SW 1271 (cell line): Measurements from ENCODE around the gene SEZ6.

Experiments used
- DNase-seq, 2 experiments: peaks; one replicate each; lab custom pipeline; 2025; lab: John Stamatoyannopoulos, UW

SEZ6 gene

DNA sequence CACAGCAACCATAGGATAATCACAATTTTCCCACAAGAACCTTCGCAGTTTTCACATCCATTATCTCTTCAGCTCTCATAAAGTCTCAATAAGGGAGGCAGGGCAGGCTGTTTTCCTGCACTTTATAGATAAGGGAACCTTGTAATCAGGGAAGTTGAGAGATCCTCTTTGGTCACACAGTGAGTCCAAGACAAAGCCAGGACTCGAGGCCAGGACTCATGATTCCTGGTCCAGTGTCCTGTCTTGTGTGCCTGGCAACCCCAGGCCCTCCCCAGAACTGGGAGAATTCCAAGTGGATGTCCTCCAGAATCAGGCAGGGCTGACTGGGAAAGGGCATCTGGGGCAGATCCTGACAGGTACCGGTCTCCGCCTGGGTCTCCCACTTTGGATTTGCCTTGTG lies 31.4 kb downstream of the SEZ6 start:
- no peak for DNase-seq

- DNase-seq: no peak
Measured at GRCh38 chr17:28973425-28973824, 32.4 kb downstream of the SEZ6 start.

- no peak for DNase-seq
Measured at GRCh38 chr17:28972437-28972836, 33.4 kb downstream of the SEZ6 start.

- DNase-seq: no peak
Measured at GRCh38 chr17:28970879-28971278, 35.0 kb downstream of the SEZ6 start.

GRCh38 chr17:28969706-28970393 lies 36.0 kb downstream of the SEZ6 start:
- DNase-seq: no peak

GRCh38 chr17:28968914-28969295 lies 36.9 kb downstream of the SEZ6 start:
- DNase-seq: no peak

- no peak for DNase-seq
Measured at GRCh38 chr17:28968231-28968913, 37.5 kb downstream of the SEZ6 start.

DNA sequence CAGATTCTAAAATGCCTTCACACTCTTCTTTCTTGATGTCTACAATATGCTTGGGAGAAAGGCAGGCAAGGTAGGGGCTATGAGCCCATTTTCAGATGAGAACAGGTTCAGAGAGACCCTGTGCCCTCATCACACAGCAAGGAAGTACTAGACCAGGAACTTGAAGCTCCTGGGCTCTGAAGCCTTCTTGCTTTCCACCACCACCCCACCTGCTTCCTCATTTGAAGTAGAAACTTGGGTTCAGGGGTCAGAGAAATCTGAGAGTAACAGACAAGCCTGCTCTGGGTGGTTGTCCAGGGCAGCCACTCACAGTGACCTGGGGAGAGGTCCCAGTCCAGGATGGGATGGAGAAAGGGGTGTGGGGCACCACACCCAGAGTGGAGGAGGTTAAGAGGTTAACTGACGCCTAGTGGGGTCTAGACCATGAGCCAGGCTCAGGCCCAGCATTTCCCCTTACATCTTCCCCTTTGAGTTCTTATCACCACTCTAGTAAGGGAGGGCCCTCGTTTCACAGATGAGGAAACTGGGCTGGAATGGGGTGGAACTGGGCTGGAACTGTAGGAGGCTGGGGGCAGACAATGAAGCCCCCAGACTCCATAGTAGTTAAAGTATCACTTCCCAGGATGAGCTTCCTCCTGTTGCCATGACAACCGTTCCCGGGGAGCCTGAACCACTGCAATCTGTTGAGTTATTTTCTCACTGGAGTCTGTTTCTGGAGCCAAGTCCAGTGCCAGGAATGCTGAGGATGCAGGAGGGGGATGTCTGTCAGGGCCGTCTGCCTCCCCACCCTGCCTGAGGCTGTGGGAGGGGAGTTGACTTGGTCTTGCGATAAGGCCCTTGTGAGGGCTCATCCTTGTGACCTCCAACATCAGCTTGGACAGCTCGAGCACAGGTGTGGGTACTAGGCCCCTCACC lies 38.4 kb downstream of the SEZ6 start:
- DNase-seq: no peak

GRCh38 chr17:28963841-28964240 lies 42.0 kb downstream of the SEZ6 start:
- DNase-seq: no peak

DNA sequence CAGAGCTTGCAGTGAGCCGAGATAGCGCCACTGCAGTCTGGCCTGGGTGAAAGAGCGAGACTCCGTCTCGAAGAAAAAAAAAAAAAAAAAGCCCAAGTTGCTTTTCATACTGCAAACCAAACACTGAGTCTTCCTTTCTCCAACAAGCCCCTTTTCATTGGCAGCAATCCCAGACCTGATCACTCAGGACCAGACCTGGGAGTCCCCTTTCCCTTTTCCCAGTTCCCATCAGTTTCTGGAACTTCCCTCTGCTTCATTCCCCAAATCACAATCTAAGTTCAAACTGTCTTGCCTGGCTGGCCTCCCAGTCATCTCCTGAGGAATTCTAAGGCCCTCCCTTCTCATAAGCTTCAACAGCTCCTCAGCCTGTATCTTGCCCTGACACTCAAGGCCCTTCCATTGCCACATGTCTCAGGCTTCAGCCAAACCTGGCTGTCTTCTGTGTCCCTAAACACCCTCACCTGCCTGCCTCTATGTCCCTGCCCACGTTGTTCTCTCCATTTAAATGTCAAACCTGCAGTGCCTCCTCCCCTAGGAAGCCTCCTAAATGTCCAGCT lies 42.7 kb downstream of the SEZ6 start:
- no peak for DNase-seq

GRCh38 chr17:28961391-28961790 lies 44.4 kb downstream of the SEZ6 start:
- no peak for DNase-seq

- no peak for DNase-seq
Measured at GRCh38 chr17:28960256-28961061, 45.4 kb downstream of the SEZ6 start.

DNA sequence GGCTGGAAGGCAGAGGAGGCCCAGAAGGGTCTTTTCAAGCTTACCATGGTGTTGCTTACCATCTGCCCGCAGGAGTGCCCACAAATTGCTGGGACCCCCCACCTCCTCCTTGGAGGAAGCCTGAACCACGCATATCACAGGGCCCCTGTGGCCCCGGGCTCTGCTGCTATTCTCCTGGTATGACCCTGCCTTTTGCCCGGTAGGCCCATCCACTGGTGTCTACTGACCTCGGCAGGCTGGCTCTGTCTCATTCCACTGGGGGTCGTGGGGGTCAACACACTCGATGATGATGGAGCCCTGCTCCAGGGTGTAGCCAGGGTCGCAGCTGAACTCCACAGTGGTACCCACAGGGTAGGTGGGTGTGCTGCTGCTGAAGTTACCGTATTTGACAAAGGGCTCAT lies 46.4 kb downstream of the SEZ6 start:
- DNase-seq: no peak

DNA sequence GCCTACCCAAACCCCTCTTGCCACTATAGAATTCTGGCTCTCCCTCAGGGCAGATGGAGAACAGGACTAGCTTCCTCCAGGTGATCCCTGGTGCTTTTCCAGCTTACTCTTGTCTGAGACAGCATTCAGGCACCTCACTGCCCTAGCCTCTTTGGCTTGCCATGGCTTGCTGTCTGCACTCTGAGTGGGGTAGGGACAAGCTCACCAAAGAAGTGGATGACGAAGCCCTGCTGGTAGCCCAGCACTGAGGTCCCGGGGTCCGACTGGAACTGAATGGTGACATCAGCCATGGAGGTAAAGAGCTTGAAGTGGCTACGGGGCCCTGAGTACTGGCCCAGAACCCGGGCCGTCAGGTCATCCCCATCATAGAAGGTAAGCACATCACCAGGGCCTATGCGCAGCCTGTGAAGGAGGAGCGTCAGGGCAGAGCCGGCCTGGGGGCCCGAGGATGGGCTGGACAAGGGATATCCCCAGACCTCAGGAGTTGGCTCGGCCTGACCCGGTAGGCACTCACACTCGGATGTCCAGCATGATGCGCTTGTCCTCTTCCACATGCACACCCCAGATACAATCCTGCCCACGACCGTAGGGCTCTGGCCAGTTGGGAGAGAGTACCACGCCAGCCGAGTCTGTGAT lies 46.9 kb downstream of the SEZ6 start:
- DNase-seq: no peak

- no peak for DNase-seq
Measured at GRCh38 chr17:28957992-28958355, 47.9 kb downstream of the SEZ6 start.

- DNase-seq: no peak
Measured at GRCh38 chr17:28957277-28957991, 48.4 kb downstream of the SEZ6 start.

DNA sequence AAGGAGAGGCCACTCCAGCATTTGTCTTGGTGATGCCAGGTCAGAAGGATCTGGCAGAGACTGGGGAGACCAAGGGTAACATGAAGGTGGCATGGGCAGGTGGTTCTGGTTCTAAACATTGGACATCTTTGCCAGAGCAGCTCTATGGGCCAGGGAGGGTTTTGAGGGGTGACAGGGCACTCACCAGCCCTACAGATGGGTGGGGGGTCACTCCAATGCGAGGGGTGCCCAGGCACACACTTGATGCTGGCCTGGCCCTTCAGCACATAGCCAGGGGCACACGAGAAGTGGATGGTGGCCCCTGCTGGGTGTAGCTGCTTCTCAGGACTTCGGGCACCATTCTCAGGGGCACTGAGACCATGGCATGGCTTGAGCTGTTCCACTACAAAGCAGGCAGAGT lies 49.0 kb downstream of the SEZ6 start:
- DNase-seq: no peak

DNA sequence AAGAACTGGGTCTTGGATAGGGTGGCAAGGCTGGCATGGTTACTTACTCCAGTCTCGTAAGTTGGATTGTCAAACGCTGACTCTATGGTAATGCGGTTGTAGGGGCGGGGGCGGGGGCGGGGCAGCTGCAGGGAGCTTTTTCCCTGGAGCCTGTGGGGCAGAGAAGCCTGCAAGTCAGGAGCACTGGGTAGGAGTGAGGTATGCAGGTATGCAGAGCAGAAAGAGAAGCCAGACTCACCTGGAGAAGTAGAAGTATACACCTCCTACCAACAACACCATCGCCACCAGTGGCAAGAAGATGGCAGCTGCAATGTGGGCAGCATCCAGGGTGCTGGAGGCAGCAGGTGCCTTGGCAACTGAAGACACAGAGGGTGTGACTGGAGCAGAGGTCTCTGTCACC lies 49.7 kb downstream of the SEZ6 start:
- DNase-seq: no peak

DNA sequence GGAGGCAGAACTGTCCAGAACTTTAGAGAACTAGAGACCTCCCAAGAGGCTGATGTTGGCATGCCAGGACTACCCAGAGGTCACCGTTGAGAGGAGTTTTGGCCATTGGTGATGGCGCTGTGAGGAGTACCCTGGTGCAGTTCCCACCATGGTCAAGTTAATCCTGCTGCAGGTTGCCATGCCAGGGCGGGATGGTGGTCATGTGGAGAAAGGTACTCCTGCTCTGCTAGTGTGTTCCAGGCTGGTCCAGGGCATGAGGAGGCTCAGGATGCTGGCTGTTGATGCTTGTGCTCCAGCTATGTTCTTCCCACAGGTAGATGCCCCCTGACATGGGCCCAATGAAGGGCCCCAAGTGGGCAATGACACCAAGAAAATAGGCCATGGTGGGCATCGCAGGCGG lies 50.4 kb downstream of the SEZ6 start:
- DNase-seq: no peak

GRCh38 chr17:28954886-28955285 lies 50.9 kb downstream of the SEZ6 start:
- no peak for DNase-seq
